Measurements from ENCODE around the gene PRELP.
"Not testable (repeated sequence)": the region's sequence is repeated elsewhere in the genome, so short reads cannot be mapped to it uniquely, and the experiment has no call there.

PRELP gene

DNA sequence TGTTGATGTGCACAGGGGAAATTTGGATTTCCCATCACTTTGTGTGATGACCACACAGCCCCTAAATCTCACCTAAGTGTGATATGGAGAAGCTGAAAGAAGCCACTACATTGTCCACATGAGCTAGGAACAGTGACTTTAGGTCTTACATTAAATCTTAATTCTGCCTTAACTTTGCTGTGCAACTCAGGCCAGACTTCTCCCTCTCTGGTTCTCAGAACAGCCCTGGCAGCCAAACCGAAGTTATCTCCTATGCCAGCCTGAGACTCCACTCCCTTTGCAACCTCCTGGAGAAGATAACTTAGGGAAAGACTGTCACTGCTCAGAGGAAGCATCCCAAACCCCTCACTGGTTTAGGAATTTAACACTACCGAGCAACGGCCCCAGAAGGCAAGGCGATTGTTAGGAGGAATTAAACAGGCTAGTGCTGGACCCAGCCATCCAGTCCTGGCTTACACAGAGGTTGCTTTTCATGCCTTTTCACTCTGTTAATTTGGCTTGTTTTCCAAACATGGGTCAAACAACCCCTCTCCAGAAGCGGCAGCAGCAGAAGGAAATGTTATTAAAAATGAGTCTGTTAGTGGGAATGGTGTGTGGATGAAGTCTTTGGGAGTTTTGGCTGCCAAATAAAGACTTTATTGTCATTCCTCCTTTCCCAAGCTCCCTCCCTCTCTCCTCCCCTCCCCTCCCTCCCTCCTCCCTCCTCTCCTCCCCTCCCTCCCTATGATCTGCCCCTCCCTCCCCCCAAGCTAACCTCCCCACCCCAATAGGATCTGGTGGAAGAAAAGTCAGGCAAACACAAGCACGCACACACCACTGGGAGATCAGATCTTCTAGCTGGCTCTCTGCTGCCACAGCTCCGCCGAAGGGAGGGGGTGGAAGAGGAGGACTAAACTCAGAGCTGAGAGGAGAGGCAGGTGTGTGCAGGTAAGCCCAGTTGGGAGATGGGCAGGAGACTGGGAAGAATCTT, at the start of gene PRELP:
Gene PRELP (plus strand): TSS at position 795 of the 970 bp plus-strand sequence. CDS start 7,379 bp downstream, outside the sequence.
- DNase-seq = no peak

DNA sequence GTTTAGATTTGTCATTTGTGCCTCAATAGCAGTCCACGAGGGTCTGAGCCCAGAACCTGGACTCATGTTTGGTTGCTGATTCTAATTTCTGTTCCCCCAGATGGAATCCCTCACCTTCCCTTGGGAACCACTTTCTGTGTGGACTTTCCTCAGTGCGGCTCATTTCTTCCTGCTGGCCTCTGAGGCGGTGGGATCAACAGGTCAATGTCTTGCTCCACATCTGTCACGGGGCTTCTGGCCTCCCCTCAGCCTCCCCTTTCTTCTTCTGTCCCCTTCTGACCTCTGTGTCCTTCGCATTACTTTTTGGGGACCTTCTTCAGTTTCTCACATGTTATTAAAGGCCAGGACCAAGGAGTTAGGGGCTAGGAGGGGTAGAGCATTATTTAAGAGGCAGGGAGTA, 49.2 kb upstream of the PRELP start:
- DNase-seq = no peak

GRCh38 chr1:203426870-203427269, 48.7 kb upstream of the PRELP start:
- no peak for DNase-seq

- no peak for DNase-seq
Measured at GRCh38 chr1:203427451-203427850, 48.2 kb upstream of the PRELP start.

DNA sequence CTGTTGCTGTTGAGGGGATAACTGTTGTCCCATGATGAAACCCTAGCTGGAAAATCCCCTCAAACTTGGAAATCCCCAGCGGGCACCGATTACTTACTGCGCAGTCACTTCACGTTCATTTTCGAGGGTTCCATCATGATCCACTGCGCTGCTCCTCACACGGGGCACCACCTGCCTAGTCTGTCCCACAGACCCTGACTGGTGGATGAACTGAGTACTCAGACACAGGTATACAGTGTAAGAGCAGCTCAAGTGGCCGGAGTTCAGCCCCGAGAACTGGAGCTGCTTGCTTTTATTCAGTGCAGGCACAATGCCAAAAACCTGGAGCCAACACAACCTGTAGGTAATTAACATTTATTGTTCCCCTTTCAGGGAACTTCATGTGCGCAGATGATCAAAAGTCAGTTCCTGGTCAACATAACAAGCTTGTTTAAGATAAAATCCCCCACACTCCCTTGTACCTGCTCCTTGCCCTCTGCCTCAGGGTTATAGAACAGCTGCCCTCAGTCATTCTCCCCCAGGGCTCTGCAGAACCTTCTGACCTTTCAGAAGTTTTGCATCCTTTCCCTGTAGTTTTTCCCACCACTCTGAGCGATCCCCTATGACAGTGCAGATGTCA, 46.5 kb upstream of the PRELP start:
- no peak for DNase-seq

DNA sequence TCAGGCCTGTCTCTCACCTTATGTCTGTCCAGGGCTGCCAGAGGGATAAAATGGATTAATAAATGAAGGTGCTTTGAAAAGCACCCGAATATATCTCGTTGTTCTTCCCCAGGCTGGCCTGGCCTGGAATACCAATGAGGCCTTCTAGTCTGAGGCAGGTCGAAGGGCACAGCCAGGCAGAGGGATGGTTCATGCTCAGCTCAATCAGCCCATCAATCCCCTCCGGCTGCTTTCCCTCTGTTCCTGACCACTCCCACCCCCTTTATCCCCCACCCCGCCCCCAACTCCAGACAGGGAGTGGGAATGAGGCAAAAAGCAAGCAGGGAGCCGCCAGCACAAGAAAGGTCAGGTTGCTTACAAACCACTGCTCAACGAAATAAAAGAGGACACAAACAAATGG, 40.0 kb upstream of the PRELP start:
- DNase-seq = no peak

DNA sequence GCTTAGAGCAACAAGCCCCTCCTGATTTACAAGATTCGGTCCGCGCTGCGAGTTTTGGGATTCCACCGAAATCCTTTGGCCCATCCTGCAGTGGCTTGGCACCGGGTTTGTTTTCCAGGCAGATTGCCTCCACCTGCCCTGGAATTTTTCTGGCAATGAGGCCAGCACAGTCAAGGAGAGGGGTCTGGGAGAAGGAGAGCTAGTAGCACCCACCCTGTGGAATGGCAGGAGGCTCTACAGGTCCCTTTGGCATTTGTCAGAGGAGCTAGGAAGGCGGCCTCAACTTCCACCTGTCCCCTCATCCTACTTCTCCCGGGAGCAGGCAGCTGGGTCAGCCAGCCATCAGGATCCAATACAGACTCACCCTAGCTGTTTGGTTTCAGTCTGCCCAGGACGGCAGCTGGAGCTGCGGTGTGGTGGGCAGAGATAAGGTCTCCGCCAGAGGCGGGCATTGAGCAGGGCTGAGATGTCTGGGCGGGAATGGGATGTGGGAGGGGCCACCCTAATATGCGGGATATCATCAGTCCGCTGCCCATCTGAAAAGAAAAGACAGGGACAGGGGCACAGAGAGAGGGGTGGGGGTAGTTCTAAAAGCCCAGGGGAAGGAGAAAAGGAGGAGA, 37.8 kb upstream of the PRELP start:
- DNase-seq = no peak

GRCh38 chr1:203439131-203439730, 36.4 kb upstream of the PRELP start:
- no peak for DNase-seq

DNA sequence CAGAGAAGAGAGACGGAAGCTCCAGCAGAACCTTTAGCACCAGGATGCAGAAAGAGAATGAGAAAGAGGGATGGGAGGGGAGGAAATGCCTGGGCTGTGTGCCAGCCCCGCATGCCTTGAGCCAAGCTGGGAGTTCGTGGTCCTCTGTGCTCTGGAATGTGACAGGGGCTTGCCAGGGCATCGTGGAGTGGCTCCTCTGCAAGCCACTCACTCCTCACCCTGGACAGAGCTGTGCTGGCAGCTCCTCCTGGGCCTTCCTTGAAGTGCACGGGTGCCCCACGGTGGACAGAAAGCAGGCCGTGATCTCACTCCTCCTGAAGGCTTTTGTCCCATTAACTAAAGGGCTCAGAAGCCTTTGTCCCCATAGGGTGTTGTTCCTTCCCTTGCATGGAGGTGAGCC, 34.8 kb upstream of the PRELP start:
- peak; percentile 5 for DNase-seq

DNA sequence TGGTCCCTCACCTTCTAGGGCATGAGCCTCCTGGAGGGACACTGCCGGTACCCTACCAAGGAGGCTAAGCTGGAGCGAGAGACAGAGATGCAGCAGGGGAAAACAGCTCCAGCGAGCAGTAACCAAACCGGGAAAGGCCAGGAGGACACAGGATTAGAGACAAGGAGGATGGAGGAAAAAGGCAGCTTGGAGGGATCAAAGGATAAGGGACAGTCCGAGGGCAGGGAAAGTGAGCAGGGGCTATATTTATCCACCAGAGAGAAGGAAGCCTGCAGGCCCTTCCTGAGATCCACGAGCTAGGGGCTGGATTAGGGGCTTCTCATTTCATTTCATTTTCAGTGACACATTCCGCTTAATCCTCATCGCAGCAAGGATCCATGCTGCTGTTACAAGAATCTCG, 33.8 kb upstream of the PRELP start:
- DNase-seq = no peak

GRCh38 chr1:203442821-203443220, 32.8 kb upstream of the PRELP start:
- no peak for DNase-seq

DNA sequence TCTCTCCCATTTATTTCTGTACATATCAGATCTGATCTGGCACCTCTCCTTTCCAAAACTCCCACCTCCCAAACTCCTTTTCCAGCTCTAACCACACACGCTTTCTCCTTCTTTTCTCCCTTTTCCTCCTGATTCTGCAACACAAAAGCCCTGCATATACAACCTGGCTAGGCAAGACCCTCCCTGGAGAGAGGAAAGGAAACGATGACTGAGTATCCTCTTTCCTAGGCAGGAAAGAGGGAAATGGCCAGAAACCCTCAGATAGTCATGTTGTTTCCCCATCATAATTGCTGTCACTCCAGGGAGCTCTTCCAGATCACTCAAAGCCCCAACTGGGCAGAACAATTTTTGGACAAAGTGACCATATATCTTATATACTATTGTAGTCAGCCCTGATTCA, 32.3 kb upstream of the PRELP start:
- no peak for DNase-seq

DNA sequence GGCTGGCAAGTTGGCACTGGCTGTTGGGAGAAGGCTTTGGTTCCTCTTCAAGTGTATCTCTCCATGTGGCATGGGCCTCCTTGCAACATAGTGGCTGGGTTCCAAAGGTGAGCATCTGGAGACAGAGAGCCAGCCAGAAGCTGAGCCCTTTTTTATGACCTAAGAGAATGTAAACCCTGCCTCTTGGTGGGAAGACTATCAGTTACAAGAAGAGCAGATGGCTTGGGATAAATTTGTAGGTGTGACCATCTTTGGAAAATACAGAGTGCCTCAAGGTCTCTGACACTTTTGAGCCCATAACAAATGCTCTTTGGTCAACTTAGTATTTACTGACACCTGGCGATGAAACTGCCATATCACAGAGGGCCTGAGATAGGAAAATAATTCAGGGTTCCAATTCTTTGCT, 31.4 kb upstream of the PRELP start:
- no peak for DNase-seq

- DNase-seq = no peak
Measured at GRCh38 chr1:203447151-203447550, 28.5 kb upstream of the PRELP start.

GRCh38 chr1:203447598-203447997, 28.0 kb upstream of the PRELP start:
- not testable (repeated sequence) for DNase-seq

DNA sequence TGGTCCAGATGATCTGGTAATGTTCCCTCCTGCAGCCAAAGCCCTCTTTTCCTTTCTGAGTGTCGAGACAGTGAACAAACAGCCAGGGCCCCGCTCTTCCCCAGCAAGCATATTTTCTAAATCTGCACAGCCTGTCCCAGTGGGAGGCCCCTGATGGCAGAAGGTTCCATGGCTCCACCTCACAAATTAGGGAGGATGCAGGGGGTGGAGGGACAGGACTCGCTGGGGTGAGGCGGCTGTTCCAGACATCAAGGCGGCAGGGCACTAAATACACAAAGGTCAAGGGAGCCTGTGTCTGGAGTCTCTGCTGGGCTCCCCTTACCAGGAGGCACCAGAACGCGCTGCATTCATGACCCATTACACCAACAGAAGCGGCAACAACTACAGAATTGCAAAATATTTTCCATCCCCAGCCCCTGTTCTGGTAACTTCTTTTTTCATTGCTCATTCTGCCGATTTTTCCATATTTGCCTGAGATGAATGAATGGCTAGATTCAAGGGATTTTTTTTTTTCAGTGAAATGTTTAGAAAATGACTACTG, 27.0 kb upstream of the PRELP start:
- DNase-seq = no peak

DNA sequence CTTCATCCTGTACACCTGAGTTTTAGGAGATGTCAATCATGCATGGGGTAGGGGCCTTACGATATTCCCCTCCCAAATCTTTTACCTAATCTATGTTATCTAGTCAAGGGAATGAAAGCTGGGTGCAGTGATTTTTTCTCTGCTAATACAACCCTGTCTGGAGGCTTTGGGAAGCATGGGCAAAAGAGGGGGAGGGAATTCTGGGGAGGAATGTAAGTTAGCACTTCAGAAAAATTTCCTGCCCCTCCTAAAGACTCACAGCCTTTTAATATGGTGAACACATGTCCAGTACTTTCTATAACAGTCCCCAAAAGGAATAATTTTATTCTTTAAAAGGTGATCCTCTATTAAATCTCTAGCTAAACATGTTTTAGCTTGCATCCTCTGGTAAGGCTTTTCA, 25.6 kb upstream of the PRELP start:
- no peak for DNase-seq

DNA sequence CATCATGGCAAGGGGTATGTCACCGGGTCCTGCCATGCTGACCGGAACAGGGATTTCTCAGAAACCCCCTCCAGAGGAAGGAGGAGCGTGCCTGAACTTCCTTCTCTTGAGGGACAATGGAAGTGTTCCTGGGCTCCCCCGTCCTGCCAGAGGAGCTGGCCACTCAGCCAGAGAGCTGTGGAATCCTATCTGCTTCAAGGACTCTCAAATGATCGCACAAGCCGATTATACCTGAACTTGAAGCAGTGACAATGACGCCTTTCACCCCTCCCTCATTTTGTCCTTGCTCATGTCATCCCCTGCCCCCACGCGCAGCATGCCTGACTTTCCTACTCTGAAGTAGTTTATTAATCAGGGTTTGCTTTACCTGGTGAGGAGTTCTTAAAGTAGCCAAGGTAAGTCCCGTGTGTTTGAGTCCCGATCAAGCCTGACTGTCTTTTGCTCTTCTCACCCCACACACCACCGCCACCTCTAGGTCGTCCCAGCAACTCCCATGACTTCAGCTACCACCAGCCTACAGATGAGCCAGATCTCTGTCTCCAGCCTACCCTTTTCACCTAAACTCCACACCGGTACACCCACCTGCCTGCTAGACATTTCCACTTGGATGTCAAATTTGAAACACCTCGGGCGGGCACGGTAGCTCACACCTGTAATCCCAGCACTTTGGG, 25.0 kb upstream of the PRELP start:
- DNase-seq = no peak

GRCh38 chr1:203451836-203452784, 23.5 kb upstream of the PRELP start:
- DNase-seq = no peak

GRCh38 chr1:203453016-203453415, 22.6 kb upstream of the PRELP start:
- DNase-seq = no peak

DNA sequence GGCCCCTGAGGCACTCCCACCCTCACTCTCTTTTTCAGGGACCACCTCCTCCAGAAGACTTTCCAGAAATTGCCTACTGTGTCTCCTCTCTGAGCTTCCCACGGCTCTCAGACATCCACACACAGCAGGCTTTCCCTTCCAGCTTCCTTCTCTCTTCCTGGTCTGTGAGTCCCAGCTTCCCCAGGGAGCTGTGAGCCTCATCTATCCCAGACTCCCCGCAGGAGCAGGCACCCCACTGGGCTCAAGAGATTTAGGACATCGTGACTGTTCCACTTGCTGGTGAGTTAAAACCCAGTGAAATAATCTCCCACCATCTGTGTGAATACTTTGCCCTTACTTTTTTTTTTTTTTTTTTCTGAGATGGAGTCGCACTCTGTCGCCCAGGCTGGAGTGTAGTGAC, 22.0 kb upstream of the PRELP start:
- no peak for DNase-seq
